ENCODE data around the gene PRMT7. TPM values are rescaled to one million over a fixed set of nuclear protein-coding genes. Genes with fewer than 3 reads are reported as not detected.

The PRMT7 gene
- total RNA-seq, 1 experiment from 2014 or later, result 46.4 TPM

DNA sequence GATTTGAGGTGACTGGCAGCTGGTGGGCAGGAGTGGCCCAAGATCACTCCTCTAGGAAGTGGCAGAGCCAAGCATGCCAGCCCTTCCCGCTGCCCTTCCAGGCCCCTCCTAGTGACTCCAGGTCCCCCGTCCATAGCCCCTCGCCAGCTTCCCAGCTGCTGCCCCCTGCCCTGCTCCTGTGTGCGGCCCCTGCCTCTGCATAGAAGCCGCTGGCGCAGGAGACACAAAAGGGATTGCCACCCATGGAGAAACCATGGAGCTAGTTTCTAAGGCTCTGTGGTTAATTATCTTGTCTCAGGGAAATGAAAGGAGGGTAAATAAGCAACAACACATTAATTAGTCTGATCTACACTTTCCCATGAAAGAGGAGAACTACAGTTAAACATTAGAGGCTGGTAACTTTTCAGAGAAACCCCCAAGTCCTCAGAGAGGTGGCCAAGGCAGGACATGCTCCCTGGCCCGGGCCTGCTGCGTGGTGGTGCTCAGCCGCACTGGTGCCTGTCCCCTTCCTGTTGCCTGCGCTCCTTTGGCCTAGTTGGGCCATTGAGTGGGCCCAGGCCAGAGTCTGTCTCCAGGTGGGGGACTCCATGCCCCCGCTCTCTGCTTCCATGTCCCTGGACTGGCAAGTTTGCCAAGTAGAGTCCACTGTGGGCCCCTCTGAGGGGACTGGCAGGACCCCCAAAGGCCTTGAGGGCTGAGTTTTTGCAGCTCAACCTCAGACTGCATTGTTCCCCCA lies 65.2 kb downstream of the PRMT7 start:
- Histone ChIP-seq H3F3A (ENCODE audit: low read length, unreplicated experiment) (no peaks in the 10 kb centered on the region), H3K36me3 (ENCODE audit: low read depth, low read length) (no peaks in the 10 kb centered on the region), H3K9me3 (ENCODE audit: low read length) (no peaks in the 10 kb centered on the region), H3K4me1 (ENCODE audit: insufficient read depth, low read length) (no peaks in the 10 kb centered on the region; the same call in 1 of the 2 replicates), H3K9ac (ENCODE audit: low read length) (no peak overlapping the region), H3K4me2 (ENCODE audit: low read length) (no peak overlapping the region), H2AFZ (ENCODE audit: low read length) (no peak overlapping the region), H3K4me3 (ENCODE audit: low read length) (no peak overlapping the region), H3K79me2 (ENCODE audit: low read length) (no peaks in the 10 kb centered on the region), H3K27me3 (ENCODE audit: low read length) (no peaks in the 10 kb centered on the region), H4K20me1 (ENCODE audit: low read length) (no peaks in the 10 kb centered on the region), H3K9me2 (replicated peaks; ENCODE audit: low read length) (no peaks in the 10 kb centered on the region), H3K27ac (ENCODE audit: low read length) (no peak overlapping the region)
- BruUV-seq (replicated peaks), result no TSS peak
- intact Hi-C loops (cut with micrococcal nuclease), result no loop called here
- CTCF ChIA-PET, result no interaction called here
- POLR2A ChIA-PET (ENCODE audit: unreplicated experiment), result no interaction called here
- no peak for ATAC-seq
- TF ChIP-seq EZH2 (IDR thresholded peaks at IDR 0.05; ENCODE audit: low read length, unreplicated experiment) (no peak), EZH2phosphoT487 (IDR thresholded peaks at IDR 0.05; ENCODE audit: borderline replicate concordance, low read length) (no peak)
- TF ChIP-seq, protein P1, sequence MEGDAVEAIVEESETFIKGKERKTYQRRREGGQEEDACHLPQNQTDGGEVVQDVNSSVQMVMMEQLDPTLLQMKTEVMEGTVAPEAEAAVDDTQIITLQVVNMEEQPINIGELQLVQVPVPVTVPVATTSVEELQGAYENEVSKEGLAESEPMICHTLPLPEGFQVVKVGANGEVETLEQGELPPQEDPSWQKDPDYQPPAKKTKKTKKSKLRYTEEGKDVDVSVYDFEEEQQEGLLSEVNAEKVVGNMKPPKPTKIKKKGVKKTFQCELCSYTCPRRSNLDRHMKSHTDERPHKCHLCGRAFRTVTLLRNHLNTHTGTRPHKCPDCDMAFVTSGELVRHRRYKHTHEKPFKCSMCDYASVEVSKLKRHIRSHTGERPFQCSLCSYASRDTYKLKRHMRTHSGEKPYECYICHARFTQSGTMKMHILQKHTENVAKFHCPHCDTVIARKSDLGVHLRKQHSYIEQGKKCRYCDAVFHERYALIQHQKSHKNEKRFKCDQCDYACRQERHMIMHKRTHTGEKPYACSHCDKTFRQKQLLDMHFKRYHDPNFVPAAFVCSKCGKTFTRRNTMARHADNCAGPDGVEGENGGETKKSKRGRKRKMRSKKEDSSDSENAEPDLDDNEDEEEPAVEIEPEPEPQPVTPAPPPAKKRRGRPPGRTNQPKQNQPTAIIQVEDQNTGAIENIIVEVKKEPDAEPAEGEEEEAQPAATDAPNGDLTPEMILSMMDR (conservative IDR thresholded peaks at IDR 0.05; ENCODE audit: low read depth, low read length), result no peak
- DNase-seq, result no peak

DNA sequence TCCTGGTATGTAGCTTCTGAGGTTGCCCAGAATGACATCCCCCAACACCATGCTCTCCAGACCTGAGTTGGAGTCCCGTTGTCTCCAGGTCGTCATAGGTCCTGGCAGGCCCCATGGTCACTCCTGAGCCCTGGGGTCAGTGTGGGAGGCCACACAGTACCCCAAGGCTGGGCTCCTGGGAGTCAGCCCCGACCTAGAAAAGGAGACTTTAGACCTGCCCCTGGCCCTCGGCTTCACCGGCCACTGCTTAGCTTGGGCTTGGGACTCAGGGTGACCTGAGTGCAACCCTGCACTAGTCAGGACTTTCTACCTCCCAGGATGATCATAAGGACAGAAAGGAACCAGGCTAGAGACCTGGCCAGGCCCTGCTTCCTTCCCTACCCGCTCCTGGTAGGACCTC lies 65.8 kb downstream of the PRMT7 start:
- BruUV-seq (replicated peaks), result no TSS peak
- Histone ChIP-seq H4K20me1 (ENCODE audit: low read length) (no peaks in the 10 kb centered on the region), H3K4me3 (ENCODE audit: low read length) (no peak overlapping the region), H3K36me3 (ENCODE audit: low read depth, low read length) (no peaks in the 10 kb centered on the region), H2AFZ (ENCODE audit: low read length) (no peak overlapping the region), H3F3A (ENCODE audit: low read length, unreplicated experiment) (no peaks in the 10 kb centered on the region), H3K9me3 (ENCODE audit: low read length) (no peaks in the 10 kb centered on the region), H3K9me2 (replicated peaks; ENCODE audit: low read length) (no peaks in the 10 kb centered on the region), H3K79me2 (ENCODE audit: low read length) (no peaks in the 10 kb centered on the region), H3K4me2 (ENCODE audit: low read length) (no peak overlapping the region), H3K9ac (ENCODE audit: low read length) (no peak overlapping the region), H3K27me3 (ENCODE audit: low read length) (no peaks in the 10 kb centered on the region), H3K27ac (ENCODE audit: low read length) (no peak overlapping the region), H3K4me1 (ENCODE audit: insufficient read depth, low read length) (no peaks in the 10 kb centered on the region; the same call in 1 of the 2 replicates)
- ATAC-seq, result no peak
- intact Hi-C loops (cut with micrococcal nuclease), result no loop called here
- ChIA-PET POLR2A (ENCODE audit: unreplicated experiment) (no interaction called here), CTCF (no interaction called here)
- DNase-seq, result no peak
- TF ChIP-seq EZH2 (IDR thresholded peaks at IDR 0.05; ENCODE audit: low read length, unreplicated experiment), result no peak
- TF ChIP-seq EZH2phosphoT487 (IDR thresholded peaks at IDR 0.05; ENCODE audit: borderline replicate concordance, low read length), result no peak
- TF ChIP-seq, protein P1 (conservative IDR thresholded peaks at IDR 0.05; ENCODE audit: low read depth, low read length), result no peak

DNA sequence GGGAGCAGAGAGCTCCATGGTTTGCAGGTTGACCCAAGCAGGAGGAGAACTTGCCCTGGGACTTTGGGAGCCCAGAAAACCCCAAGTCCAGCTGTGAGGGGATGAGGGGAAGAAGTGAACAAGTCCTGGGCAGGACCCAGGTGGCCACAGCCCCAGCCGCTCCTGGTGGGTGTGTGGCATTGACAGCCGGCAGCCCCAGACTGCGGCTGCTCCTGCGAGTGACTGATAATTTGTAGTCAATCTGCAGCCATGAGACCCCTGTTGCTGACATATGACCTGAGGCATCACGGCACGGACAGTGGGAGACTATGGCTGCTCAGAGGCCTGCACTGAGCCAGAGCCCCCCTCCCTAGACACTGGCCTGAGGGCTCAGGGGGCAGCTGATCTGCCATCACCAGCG lies 66.4 kb downstream of the PRMT7 start:
- no TSS peak for BruUV-seq (replicated peaks)
- no peak overlapping the region for H3K4me3 ChIP-seq (ENCODE audit: low read length)
- H3F3A ChIP-seq (ENCODE audit: low read length, unreplicated experiment), result no peaks in the 10 kb centered on the region
- no peak overlapping the region for H3K9ac ChIP-seq (ENCODE audit: low read length)
- H3K4me2 ChIP-seq (ENCODE audit: low read length), result no peak overlapping the region
- no peak for DNase-seq
- H3K27me3 ChIP-seq (ENCODE audit: low read length), result no peaks in the 10 kb centered on the region
- intact Hi-C loops (cut with micrococcal nuclease), result no loop called here
- no peak for TF ChIP-seq EZH2 (IDR thresholded peaks at IDR 0.05; ENCODE audit: low read length, unreplicated experiment)
- TF ChIP-seq, protein P1 (conservative IDR thresholded peaks at IDR 0.05; ENCODE audit: low read depth, low read length), result no peak
- TF ChIP-seq EZH2phosphoT487 (IDR thresholded peaks at IDR 0.05; ENCODE audit: borderline replicate concordance, low read length), result no peak
- no peaks in the 10 kb centered on the region for H3K36me3 ChIP-seq (ENCODE audit: low read depth, low read length)
- no peak for ATAC-seq
- H3K9me3 ChIP-seq (ENCODE audit: low read length), result no peaks in the 10 kb centered on the region
- H3K4me1 ChIP-seq (ENCODE audit: insufficient read depth, low read length), result no peaks in the 10 kb centered on the region; the same call in 1 of the 2 replicates
- no peaks in the 10 kb centered on the region for H3K9me2 ChIP-seq (replicated peaks; ENCODE audit: low read length)
- POLR2A ChIA-PET (ENCODE audit: unreplicated experiment), result no interaction called here
- H4K20me1 ChIP-seq (ENCODE audit: low read length), result no peaks in the 10 kb centered on the region
- H2AFZ ChIP-seq (ENCODE audit: low read length), result no peak overlapping the region
- H3K79me2 ChIP-seq (ENCODE audit: low read length), result no peaks in the 10 kb centered on the region
- CTCF ChIA-PET, result no interaction called here
- no peak overlapping the region for H3K27ac ChIP-seq (ENCODE audit: low read length)
